Panc1 (cell line): ENCODE results near the gene CEP162. TPM values are rescaled to one million over a fixed set of nuclear protein-coding genes. Genes with fewer than 3 reads are reported as not detected.

Experiments used
- ATAC-seq: fragments of 200-7000 bp; cut with Tn5 transposase; 2 replicates; pipeline ENCODE4 v1.9.1; 2020; ENCODE audit warnings: mild to moderate bottlenecking, moderate library complexity
- BruUV-seq: library from RNA; stranded (reverse); fragments of 400-500 nt; replicated peaks from 2 replicates; lab custom pipeline; 2021; lab: Mats Ljungman, UMichigan
- CTCF ChIA-PET: fragments of 300-600 bp; sonication (Branson Sonifier 250); formaldehyde crosslinking; loops from one replicate; lab custom pipeline; 2022; ENCODE audit warnings: antibody characterized with exemption; lab: Charles Lee
- POLR2A ChIA-PET: fragments of 300-600 bp; sonication (Branson Sonifier 250); formaldehyde crosslinking; loops from one replicate; lab custom pipeline; 2022; ENCODE audit warnings: antibody characterized with exemption; lab: Charles Lee
- DNase-seq: peaks from one replicate; pipeline ENCODE4 v3.0.0-alpha.2; 2010; ENCODE audit warnings: low read depth, low spot score
- H3K27ac ChIP-seq: 2 replicates; pipeline ENCODE4 v1.5.1; 2011; ENCODE audit warnings: mild to moderate bottlenecking, low read length, inconsistent platforms
- H3K27me3 ChIP-seq: fragments of 200-500 bp; sonication (Bioruptor generic); 2 replicates; pipeline ENCODE4 v1.6.0; 2014; ENCODE audit warnings: low read length, inconsistent platforms; ENCODE audit not compliant: control insufficient read depth, insufficient read depth
- H3K36me3 ChIP-seq: fragments of 200-500 bp; sonication (Bioruptor generic); 2 replicates; pipeline ENCODE4 v1.5.1; 2014; ENCODE audit warnings: inconsistent platforms, mild to moderate bottlenecking, low read length, moderate library complexity; ENCODE audit not compliant: control insufficient read depth, insufficient read depth
- H3K4me1 ChIP-seq: 2 replicates; pipeline ENCODE4 v1.5.1; 2011; ENCODE audit warnings: inconsistent platforms, mild to moderate bottlenecking, low read length, moderate library complexity; ENCODE audit not compliant: control insufficient read depth, insufficient read depth
- H3K4me3 ChIP-seq, 2 experiments: 2 replicates each; pipeline ENCODE4 v1.5.1; 2011 to 2012; ENCODE audit warnings: low read depth in 2 of 2, low read length in 2 of 2, mild to moderate bottlenecking in 2 of 2, inconsistent platforms in 1 of 2, moderate library complexity in 1 of 2
- H3K9me3 ChIP-seq: fragments of 200-500 bp; sonication (Bioruptor generic); 2 replicates; pipeline ENCODE4 v1.5.1; 2014; ENCODE audit warnings: low read depth, mild to moderate bottlenecking, inconsistent platforms, low read length, moderate library complexity; ENCODE audit not compliant: control insufficient read depth, insufficient read depth
- CTCF ChIP-seq: fragments of 450-650 bp; IDR thresholded peaks from 2 replicates; pipeline ENCODE4 v1.5.1; 2017; ENCODE audit warnings: mild to moderate bottlenecking
- POLR2AphosphoS5 ChIP-seq: IDR thresholded peaks from 2 replicates; pipeline ENCODE4 v1.6.1; 2012; ENCODE audit warnings: mild to moderate bottlenecking, low read depth, low read length, moderate library complexity
- REST ChIP-seq, 2 experiments: IDR thresholded peaks; 2 replicates each; pipeline ENCODE4 v1.6.1; 2011 to 2012; ENCODE audit warnings: low read depth in 2 of 2, control low read depth in 1 of 2, low read length in 1 of 2, mild to moderate bottlenecking in 1 of 2, moderate library complexity in 1 of 2; ENCODE audit not compliant: insufficient read depth in 1 of 2
- SIN3A ChIP-seq: IDR thresholded peaks from 2 replicates; pipeline ENCODE4 v1.6.1; 2012; ENCODE audit warnings: low read depth, mild to moderate bottlenecking, low read length, moderate library complexity, borderline replicate concordance; ENCODE audit not compliant: insufficient read depth
- TCF7L2 ChIP-seq: IDR thresholded peaks from 2 replicates; pipeline ENCODE4 v1.6.1; 2011; ENCODE audit warnings: mild to moderate bottlenecking, low read depth, low read length, inconsistent platforms
- in situ Hi-C: cut with HindIII; loops from 2 replicates; pipeline ENCODE4 v1.10.0; 2016; ENCODE audit warnings: low sequenced_read_pairs, low pct_unique_long_range_greater_than_20kb
- intact Hi-C: fragments of 100-400 bp; cut with micrococcal nuclease; formaldehyde crosslinking; loops from one replicate; pipeline ENCODE4 v1.10.0; 2022; ENCODE audit not compliant: unreplicated experiment
- total RNA-seq: library from RNA; stranded (reverse); gene quantifications from one replicate; pipeline ENCODE4 v1.2.1, GENCODE V29; 2021; ENCODE audit not compliant: unreplicated experiment

CEP162 gene
- total RNA-seq, 1 experiment from 2014 or later: 5.3 TPM

GRCh38 chr6:84137989-84138575 is 89.4 kb downstream of the CEP162 start:
- Histone ChIP-seq H3K27me3 (no peaks in the 10 kb centered on the region), H3K4me3 (no peak overlapping the region), H3K4me1 (no peaks in the 10 kb centered on the region), H3K36me3 (no peaks in the 10 kb centered on the region; the same call in 1 of the 2 replicates), H3K9me3 (no peaks in the 10 kb centered on the region), H3K27ac (no peak overlapping the region)
- no peak for DNase-seq
- CTCF ChIA-PET: no interaction called here
- no TSS peak for BruUV-seq
- in situ Hi-C loops (no loop called here), intact Hi-C loops (no loop called here)
- no peak for TF ChIP-seq SIN3A
- TF ChIP-seq REST (IDR thresholded peaks at IDR 0.05; ENCODE audit: insufficient read depth in 1 of 2, low read depth in 2 of 2, low read length in 1 of 2): no peak
- TF ChIP-seq TCF7L2: no peak
- TF ChIP-seq CTCF: no peak
- TF ChIP-seq POLR2AphosphoS5: no peak
- POLR2A ChIA-PET: no interaction called here
- ATAC-seq: no peak

GRCh38 chr6:84137051-84137375 is 90.4 kb downstream of the CEP162 start:
- ChIA-PET POLR2A (no interaction called here), CTCF (no interaction called here)
- DNase-seq (no peak), ATAC-seq (no peak)
- intact Hi-C loops: no loop called here
- no peaks in the 10 kb centered on the region for H3K9me3 ChIP-seq
- no peak overlapping the region for H3K27ac ChIP-seq
- H3K36me3 ChIP-seq: no peaks in the 10 kb centered on the region
- BruUV-seq: no TSS peak
- TF ChIP-seq TCF7L2: no peak
- no peak overlapping the region for H3K4me3 ChIP-seq
- H3K27me3 ChIP-seq: no peaks in the 10 kb centered on the region
- no peaks in the 10 kb centered on the region for H3K4me1 ChIP-seq
- in situ Hi-C loops: no loop called here

GRCh38 chr6:84136364-84137050 is 90.9 kb downstream of the CEP162 start:
- H3K9me3 ChIP-seq: no peaks in the 10 kb centered on the region
- ATAC-seq (no peak), DNase-seq (no peak)
- no peak overlapping the region for H3K27ac ChIP-seq
- no peaks in the 10 kb centered on the region for H3K36me3 ChIP-seq
- ChIA-PET CTCF (no interaction called here), POLR2A (no interaction called here)
- no peak overlapping the region for H3K4me3 ChIP-seq
- no peaks in the 10 kb centered on the region for H3K4me1 ChIP-seq
- TF ChIP-seq POLR2AphosphoS5 (no peak), REST (IDR thresholded peaks at IDR 0.05; ENCODE audit: insufficient read depth in 1 of 2, low read depth in 2 of 2, low read length in 1 of 2) (no peak), CTCF (no peak)
- in situ Hi-C loops: no loop called here
- no peaks in the 10 kb centered on the region for H3K27me3 ChIP-seq
- intact Hi-C loops: no loop called here
- BruUV-seq: no TSS peak
